Fibroblast of the aortic adventitia (primary cell): ENCODE measurements around the gene FNDC7. TPM values are rescaled to one million over a fixed set of nuclear protein-coding genes. Genes with fewer than 3 reads are reported as not detected.
"Not testable (repeated sequence)": the region's sequence is repeated elsewhere in the genome, so short reads cannot be mapped to it uniquely, and the experiment has no call there.

Source experiments
- DNase-seq: peaks from one replicate; pipeline ENCODE4 v3.0.0-alpha.2; 2010; ENCODE audit warnings: low read depth
- H3K4me3 ChIP-seq: 2 replicates; pipeline ENCODE4 v1.5.1; 2011; ENCODE audit warnings: low read depth, mild to moderate bottlenecking, control low read depth, low read length, moderate library complexity
- total RNA-seq: library from RNA; depleted of rRNA; stranded (reverse); fragments of >200 nt; gene quantifications from 2 replicates; pipeline ENCODE4 v1.2.3, GENCODE V29; 2012; ENCODE audit warnings: low replicate concordance
- TF ChIP-seq, protein P1 (sequence below): IDR thresholded peaks from 2 replicates; pipeline ENCODE4 v1.5.1; 2011; ENCODE audit warnings: mild to moderate bottlenecking, low read length, control low read depth, inconsistent platforms; ENCODE audit not compliant: insufficient read depth

Gene FNDC7
- total RNA-seq, 1 donor = under 0.01 TPM

GRCh38 chr1:108699375-108700332, 13.1 kb upstream of the FNDC7 start:
- no peak for DNase-seq
- TF ChIP-seq, protein P1, sequence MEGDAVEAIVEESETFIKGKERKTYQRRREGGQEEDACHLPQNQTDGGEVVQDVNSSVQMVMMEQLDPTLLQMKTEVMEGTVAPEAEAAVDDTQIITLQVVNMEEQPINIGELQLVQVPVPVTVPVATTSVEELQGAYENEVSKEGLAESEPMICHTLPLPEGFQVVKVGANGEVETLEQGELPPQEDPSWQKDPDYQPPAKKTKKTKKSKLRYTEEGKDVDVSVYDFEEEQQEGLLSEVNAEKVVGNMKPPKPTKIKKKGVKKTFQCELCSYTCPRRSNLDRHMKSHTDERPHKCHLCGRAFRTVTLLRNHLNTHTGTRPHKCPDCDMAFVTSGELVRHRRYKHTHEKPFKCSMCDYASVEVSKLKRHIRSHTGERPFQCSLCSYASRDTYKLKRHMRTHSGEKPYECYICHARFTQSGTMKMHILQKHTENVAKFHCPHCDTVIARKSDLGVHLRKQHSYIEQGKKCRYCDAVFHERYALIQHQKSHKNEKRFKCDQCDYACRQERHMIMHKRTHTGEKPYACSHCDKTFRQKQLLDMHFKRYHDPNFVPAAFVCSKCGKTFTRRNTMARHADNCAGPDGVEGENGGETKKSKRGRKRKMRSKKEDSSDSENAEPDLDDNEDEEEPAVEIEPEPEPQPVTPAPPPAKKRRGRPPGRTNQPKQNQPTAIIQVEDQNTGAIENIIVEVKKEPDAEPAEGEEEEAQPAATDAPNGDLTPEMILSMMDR = no peak
- H3K4me3 ChIP-seq = no peak overlapping the region

DNA sequence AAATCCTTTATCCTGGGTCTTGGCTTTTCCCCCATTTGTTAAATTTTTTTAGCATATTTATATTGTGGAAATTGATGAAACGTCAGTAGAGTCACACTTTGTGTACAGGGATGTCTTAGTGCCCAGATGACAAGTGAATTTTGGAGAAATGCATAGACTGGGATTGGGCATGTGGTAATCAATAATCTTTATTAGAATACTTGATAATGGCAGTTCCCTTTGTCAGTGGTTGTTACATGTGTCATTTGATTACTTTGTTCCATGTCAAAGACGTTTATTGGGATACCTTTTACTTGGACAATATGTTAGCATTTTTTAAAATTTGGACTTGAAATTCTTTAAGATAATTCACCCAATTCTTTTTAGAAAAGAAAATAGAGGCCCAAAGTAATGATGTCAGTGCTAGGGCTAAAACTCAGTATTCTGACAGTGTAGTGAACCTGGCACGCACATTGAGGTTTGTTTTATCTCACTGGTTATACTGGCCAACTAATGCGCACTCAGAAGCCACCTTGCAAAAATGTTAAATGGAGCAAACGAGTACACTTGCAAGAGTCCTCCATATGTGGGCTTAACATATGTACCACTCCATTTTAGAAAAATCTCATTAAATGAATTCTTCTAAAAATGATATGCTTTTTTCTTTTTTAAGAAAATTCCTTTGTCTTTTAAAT, 11.4 kb upstream of the FNDC7 start:
- TF ChIP-seq, protein P1 = no peak
- no peak for DNase-seq
- H3K4me3 ChIP-seq = no peak overlapping the region

GRCh38 chr1:108702109-108702508, 10.6 kb upstream of the FNDC7 start:
- DNase-seq, H3K4me3 ChIP-seq: not testable (repeated sequence)

- H3K4me3 ChIP-seq = no peak overlapping the region
- no peak for DNase-seq
- TF ChIP-seq, protein P1 = no peak
Measured at GRCh38 chr1:108703939-108704338, 8.8 kb upstream of the FNDC7 start.

DNA sequence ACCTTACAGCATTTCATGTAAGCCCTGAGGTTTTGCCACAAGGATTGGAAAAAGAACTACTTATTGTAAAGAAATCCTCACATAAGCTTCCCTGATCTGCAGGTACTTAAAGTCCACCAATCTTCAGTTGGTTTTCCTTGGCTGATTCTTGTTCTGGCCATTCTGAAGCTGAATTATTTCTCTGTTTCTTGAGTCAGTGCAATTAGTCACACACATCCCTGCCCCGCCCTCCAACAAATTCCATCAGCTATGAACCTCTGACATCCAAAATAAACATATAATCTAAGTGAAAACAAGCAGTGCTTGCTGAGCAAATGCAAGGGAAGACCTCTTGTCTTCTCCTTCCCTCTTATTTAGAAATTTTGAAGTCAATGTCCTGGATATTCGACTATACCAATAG, 8.2 kb upstream of the FNDC7 start:
- peak; percentile 82 for DNase-seq
- TF ChIP-seq, protein P1 = no peak
- no peak overlapping the region for H3K4me3 ChIP-seq

DNA sequence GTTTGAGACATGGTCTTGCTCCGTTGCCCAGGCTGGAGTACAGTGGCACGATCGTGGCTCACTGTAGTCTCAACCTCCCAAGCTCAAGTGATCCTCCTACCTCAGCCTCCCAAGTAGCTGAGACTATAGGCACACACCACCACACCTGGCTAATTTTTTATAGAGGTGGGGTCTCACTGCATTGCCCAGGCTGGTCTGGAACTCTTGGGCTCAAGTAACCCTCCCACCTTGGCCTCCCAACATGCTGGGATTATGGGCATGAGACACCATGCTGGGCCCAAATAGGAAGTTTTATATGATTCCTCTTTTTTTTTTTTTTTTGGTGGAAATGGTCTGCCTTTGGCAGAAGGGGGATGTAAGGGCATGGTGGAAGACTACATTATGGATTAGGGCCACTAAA, 6.1 kb upstream of the FNDC7 start:
- TF ChIP-seq, protein P1 = no peak
- no peak for DNase-seq
- no peak overlapping the region for H3K4me3 ChIP-seq
